CD8-positive, alpha-beta memory T cell (primary cell): Measurements from ENCODE around the gene PSME4. TPM values are rescaled to one million over a fixed set of nuclear protein-coding genes. Genes with fewer than 3 reads are reported as not detected.
A peak's percentile ranks its signal among the peaks of the same experiment; 100 is the strongest.

Source experiments
- CTCF ChIA-PET: fragments of 350-600 bp; sonication (Branson Sonifier 250); formaldehyde crosslinking; loops from one replicate; lab custom pipeline; 2021; ENCODE audit warnings: antibody characterized with exemption; lab: Charles Lee
- POLR2A ChIA-PET: fragments of 350-600 bp; sonication (Branson Sonifier 250); formaldehyde crosslinking; loops from one replicate; lab custom pipeline; 2021; ENCODE audit warnings: antibody characterized with exemption; lab: Charles Lee
- DNase-seq, 5 donors: peaks; one replicate each; pipeline versions ENCODE4 v3.0.0 to v3.0.0-alpha.2; 2020 to 2022; ENCODE audit warnings: mixed read lengths in 1 of 5
- H3K27ac ChIP-seq: one replicate; pipeline ENCODE4 v1.7.0; 2013; ENCODE audit warnings: low read depth, mild to moderate bottlenecking, low read length, moderate library complexity
- H3K27me3 ChIP-seq: 2 replicates; pipeline ENCODE4 v1.7.0; 2013; ENCODE audit warnings: low read length, mild to moderate bottlenecking; ENCODE audit not compliant: insufficient read depth, poor library complexity, severe bottlenecking
- H3K36me3 ChIP-seq: 2 replicates; pipeline ENCODE4 v1.7.0; 2013; ENCODE audit warnings: mild to moderate bottlenecking, low read length, moderate library complexity; ENCODE audit not compliant: insufficient read depth
- H3K4me1 ChIP-seq: 2 replicates; pipeline ENCODE4 v1.7.0; 2013; ENCODE audit warnings: mild to moderate bottlenecking, low read length, moderate library complexity; ENCODE audit not compliant: insufficient read depth
- H3K4me3 ChIP-seq: 2 replicates; pipeline ENCODE4 v1.7.0; 2013; ENCODE audit warnings: mild to moderate bottlenecking, low read length
- H3K9me3 ChIP-seq: 2 replicates; pipeline ENCODE4 v1.7.0; 2013; ENCODE audit warnings: mild to moderate bottlenecking, low read length
- H3K27ac Mint-ChIP-seq, 8 donors: one replicate each; pipeline ENCODE4 v1.8.0; 2020 to 2021; ENCODE audit warnings: mixed read lengths in 8 of 8, mild to moderate bottlenecking in 6 of 8, inconsistent platforms in 3 of 8, moderate library complexity in 3 of 8
- H3K27me3 Mint-ChIP-seq, 2 donors: one replicate each; pipeline ENCODE4 v1.8.0; 2020 to 2021; ENCODE audit warnings: mixed read lengths in 2 of 2, mild to moderate bottlenecking in 1 of 2, moderate library complexity in 1 of 2
- H3K36me3 Mint-ChIP-seq, 3 donors: one replicate each; pipeline ENCODE4 v1.8.0; 2020 to 2021; ENCODE audit warnings: mixed read lengths in 3 of 3, inconsistent platforms in 1 of 3, mild to moderate bottlenecking in 1 of 3
- H3K4me1 Mint-ChIP-seq, 3 donors: one replicate each; pipeline ENCODE4 v1.8.0; 2020 to 2021; ENCODE audit warnings: mixed read lengths in 3 of 3, inconsistent platforms in 1 of 3, mild to moderate bottlenecking in 1 of 3
- H3K4me3 Mint-ChIP-seq, 7 donors: one replicate each; pipeline ENCODE4 v1.8.0; 2020 to 2021; ENCODE audit warnings: mixed read lengths in 7 of 7, mild to moderate bottlenecking in 6 of 7, moderate library complexity in 4 of 7, inconsistent platforms in 2 of 7
- H3K9me3 Mint-ChIP-seq, 5 donors: one replicate each; pipeline ENCODE4 v1.8.0; 2020 to 2022; ENCODE audit warnings: mixed read lengths in 5 of 5, mild to moderate bottlenecking in 3 of 5, moderate library complexity in 2 of 5, inconsistent platforms in 1 of 5
- polyA plus RNA-seq: library from polyadenylated mRNA; unstranded; fragments of 300-500 nt; fragmentation: Illumina TruSeq; gene quantifications from one replicate; pipeline ENCODE4 v1.2.3, GENCODE V29; 2021
- total RNA-seq, 2 experiments: library from RNA; stranded (reverse); gene quantifications; one replicate each; pipeline ENCODE4 v1.2.3, GENCODE V29; 2021

Gene PSME4
- total RNA-seq (10 to 100 TPM; 48.0 to 49.9 TPM), polyA plus RNA-seq (6.2 TPM)

DNA sequence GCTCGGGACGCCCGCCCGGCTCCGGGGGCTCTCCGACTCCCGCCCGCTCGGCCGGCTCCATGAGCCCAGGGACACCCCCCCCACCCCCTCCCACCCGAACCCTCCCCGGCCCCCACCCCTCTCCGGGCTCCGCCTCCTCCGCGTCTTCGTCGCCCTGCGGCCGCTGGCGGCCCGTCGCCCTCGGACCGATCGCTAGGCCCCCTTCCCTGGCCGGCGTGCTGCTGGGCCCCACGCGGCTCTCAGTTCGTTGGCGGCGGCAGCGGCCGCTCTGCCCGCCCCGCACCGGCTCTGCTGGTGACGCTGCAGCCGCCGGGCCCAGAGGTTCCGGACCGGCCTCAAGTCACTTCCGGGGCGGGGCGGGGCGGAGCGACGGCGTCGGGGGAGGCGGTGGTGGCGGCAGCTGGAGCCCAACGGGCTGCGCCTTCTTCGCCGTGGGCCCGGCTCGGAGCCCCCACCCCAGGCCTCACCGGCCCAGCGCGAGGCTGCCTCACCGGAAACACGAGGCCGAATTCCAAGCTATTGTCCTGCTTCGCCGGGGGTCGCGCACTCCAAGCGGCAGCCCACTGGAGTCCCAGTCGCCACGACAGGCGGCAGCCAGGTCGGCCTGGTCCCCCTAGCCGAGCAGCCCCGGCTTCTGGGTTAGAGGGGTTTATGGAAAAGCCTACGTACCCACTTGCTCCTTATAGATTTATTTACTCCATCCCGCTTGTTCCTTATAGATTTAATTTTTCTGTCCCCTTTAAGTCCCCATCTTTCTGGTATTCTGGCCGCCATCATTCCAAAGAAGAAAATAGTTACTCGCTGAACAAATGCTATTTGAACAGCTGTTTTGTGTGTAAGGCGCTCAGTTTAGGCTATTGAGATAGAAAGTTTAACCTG lies at the start of gene PSME4:
PSME4 (minus strand) TSS at position 270 of the 879 bp plus-strand sequence; CDS start at position 61, 209 bp downstream.
- POLR2A ChIA-PET = interaction anchor here (0.6 to 3.8 kb wide), 5 partner anchors 20 to 145 kb away, joined by 3 to 23 read pairs (median 3); partner anchors contain the start of gene ACYP2
- H3K36me3 ChIP-seq = no peaks in the 10 kb centered on the region
- peak within 1 kb of the TSS; percentile 94 to 99 (median 96) for H3K27ac Mint-ChIP-seq

GRCh38 chr2:54015798-54016699 lies 45.3 kb upstream of the PSME4 start:
- Histone ChIP-seq H3K27me3 (no peaks in the 10 kb centered on the region), H3K27ac (no peak overlapping the region), H3K4me3 (no peak overlapping the region), H3K36me3 (no peaks in the 10 kb centered on the region), H3K9me3 (peaks cover 4% of the 10 kb centered on the region), H3K4me1 (peaks cover 22% of the 10 kb centered on the region)
- ChIA-PET POLR2A (no interaction called here), CTCF (no interaction called here)
- peaks cover 26 to 36% (median 27%) of the 10 kb centered on the region in 3 donors for H3K4me1 Mint-ChIP-seq
- H3K27ac Mint-ChIP-seq = peak overlapping the region in 6 of 8 donors; percentile 7 to 77 (median 62)
- H3K9me3 Mint-ChIP-seq = peaks cover 5 to 7% (median 5%) of the 10 kb centered on the region in 5 donors
- DNase-seq = no peak
- peaks cover 9 to 13% (median 12%) of the 10 kb centered on the region in 3 donors for H3K36me3 Mint-ChIP-seq
- peaks cover 0 to 1% of the 10 kb centered on the region in 2 donors for H3K27me3 Mint-ChIP-seq
- H3K4me3 Mint-ChIP-seq = no peak overlapping the region

More for the DNA sequence above, at the start of gene PSME4:
- peaks cover 3 to 45% (median 13%) of the 10 kb centered on the region in 3 donors for H3K36me3 Mint-ChIP-seq
- peak within 1 kb of the TSS; percentile 89 to 97 (median 94) for H3K4me3 Mint-ChIP-seq
- no peaks in the 10 kb centered on the region for H3K9me3 Mint-ChIP-seq
- Histone ChIP-seq H3K4me3 (peak within 1 kb of the TSS; percentile 87), H3K27ac (peak within 1 kb of the TSS; percentile 92), H3K9me3 (no peaks in the 10 kb centered on the region), H3K27me3 (no peaks in the 10 kb centered on the region), H3K4me1 (peaks cover 38% of the 10 kb centered on the region)
- no peaks in the 10 kb centered on the region for H3K27me3 Mint-ChIP-seq
- H3K4me1 Mint-ChIP-seq = peaks cover 53 to 63% (median 56%) of the 10 kb centered on the region in 3 donors
- peak; percentile 88 to 95 (median 92) for DNase-seq
- CTCF ChIA-PET = interaction anchor here (1.1 to 3.6 kb wide), 2 partner anchors 29 to 42 kb away, joined by 3 to 9 read pairs; no protein-coding TSS in a partner anchor

DNA sequence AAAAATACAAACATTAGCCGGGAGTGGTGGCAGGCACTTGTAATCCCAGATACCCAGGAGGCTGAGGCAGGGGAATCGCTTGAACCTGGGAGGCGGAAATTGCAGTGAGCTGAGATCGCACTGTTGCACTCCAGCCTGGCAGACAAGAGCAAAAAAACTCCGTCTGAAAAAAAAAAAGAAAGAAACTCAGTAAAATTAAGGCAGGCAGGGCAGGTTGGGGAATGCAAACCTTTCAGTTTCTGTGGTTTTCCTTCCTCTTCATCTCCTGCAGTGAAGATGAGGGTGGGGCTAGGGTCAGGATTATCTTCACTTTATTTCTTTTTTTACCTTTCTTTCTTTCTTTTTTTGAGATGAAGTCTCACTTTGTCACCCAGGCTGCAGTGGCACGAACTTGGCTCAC lies 43.2 kb upstream of the PSME4 start:
- Mint-ChIP-seq H3K9me3 (no peaks in the 10 kb centered on the region), H3K4me1 (peaks cover 25 to 39% (median 32%) of the 10 kb centered on the region in 3 donors), H3K4me3 (peak overlapping the region; percentile 19 to 82 (median 69)), H3K27me3 (no peaks in the 10 kb centered on the region), H3K27ac (peak overlapping the region; percentile 80 to 96 (median 92)), H3K36me3 (peaks cover 4 to 8% (median 4%) of the 10 kb centered on the region in 3 donors)
- H3K9me3 ChIP-seq = no peaks in the 10 kb centered on the region
- H3K4me1 ChIP-seq = peaks cover 22% of the 10 kb centered on the region
- no peak overlapping the region for H3K27ac ChIP-seq
- H3K4me3 ChIP-seq = peak overlapping the region; percentile 28
- CTCF ChIA-PET = interaction anchor here (0.7 kb wide), 1 partner anchor 9 kb away, joined by 3 read pairs; no protein-coding TSS in a partner anchor
- H3K36me3 ChIP-seq = no peaks in the 10 kb centered on the region
- no peaks in the 10 kb centered on the region for H3K27me3 ChIP-seq
- peak in 2 of 5 donors; percentile 15 to 56 for DNase-seq
- POLR2A ChIA-PET = interaction anchor here (0.7 kb wide), 1 partner anchor 88 kb away, joined by 3 read pairs; no protein-coding TSS in a partner anchor

DNA sequence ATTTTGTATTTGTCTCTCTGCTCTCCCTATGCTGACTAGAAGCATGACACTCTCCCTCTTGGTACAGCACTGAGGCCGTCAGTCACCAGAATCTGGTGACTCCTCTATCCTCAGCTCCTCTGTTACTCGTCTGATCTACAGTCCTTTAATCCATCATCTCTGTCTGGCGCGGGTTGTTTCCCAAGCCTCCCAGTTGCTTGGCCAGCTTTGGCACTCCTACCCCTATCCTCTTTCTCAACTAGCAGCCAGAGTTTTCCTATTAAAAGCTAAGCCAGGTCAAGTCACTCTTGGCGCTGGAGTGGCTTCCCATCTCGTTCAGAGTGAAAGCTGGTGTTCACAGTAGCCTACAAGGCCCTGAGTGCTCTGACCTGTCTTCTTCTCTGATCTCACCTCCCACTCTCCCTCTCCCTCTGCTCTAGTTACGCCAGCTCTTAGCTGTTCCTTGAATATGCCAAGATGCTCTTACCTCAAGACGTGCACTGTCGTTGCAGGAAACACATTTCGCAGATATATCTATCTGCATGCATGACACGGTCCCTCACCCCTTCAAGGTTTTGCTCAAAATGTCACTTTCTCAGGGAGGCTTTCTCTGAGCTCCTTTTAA lies 41.8 kb upstream of the PSME4 start:
- H3K36me3 Mint-ChIP-seq = peaks cover 2 to 5% (median 3%) of the 10 kb centered on the region in 3 donors
- no peaks in the 10 kb centered on the region for H3K9me3 ChIP-seq
- no peaks in the 10 kb centered on the region for H3K36me3 ChIP-seq
- H3K4me1 Mint-ChIP-seq = peaks cover 26 to 39% (median 37%) of the 10 kb centered on the region in 3 donors
- no peak overlapping the region for H3K27ac ChIP-seq
- DNase-seq = no peak
- CTCF ChIA-PET = interaction anchor here (1.5 kb wide), 1 partner anchor 42 kb away, joined by 3 read pairs; no protein-coding TSS in a partner anchor
- peaks cover 22% of the 10 kb centered on the region for H3K4me1 ChIP-seq
- POLR2A ChIA-PET = interaction anchor here (0.5 kb wide), 1 partner anchor 19 kb away, joined by 6 read pairs; no protein-coding TSS in a partner anchor
- H3K27ac Mint-ChIP-seq = peak overlapping the region in 5 of 8 donors; percentile 23 to 80 (median 32)
- no peaks in the 10 kb centered on the region for H3K9me3 Mint-ChIP-seq
- no peak overlapping the region for H3K4me3 ChIP-seq
- no peaks in the 10 kb centered on the region for H3K27me3 Mint-ChIP-seq
- no peaks in the 10 kb centered on the region for H3K27me3 ChIP-seq
- H3K4me3 Mint-ChIP-seq = peak overlapping the region in 1 of 7 donors; percentile 8

DNA sequence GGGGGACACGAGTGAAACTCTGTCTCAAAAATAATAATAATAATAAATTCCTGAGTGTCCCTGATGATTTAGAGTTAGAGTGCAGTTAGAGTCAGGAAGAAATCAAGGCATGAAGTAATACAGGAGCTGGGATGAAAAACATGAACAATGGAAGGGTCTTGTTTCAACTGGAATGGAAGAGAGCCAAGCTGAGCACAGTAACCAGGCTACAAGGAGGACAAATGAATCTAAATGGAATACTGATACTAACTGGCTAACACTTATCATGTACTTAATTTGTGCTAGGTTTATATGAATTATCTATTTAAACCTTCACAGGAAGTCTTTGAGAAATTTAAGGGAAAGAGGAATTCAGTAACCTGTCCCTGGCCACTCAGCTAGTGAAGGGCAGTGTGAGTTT lies 38.8 kb upstream of the PSME4 start:
- Histone ChIP-seq H3K4me3 (no peak overlapping the region), H3K27me3 (no peaks in the 10 kb centered on the region), H3K27ac (no peak overlapping the region), H3K4me1 (peaks cover 22% of the 10 kb centered on the region), H3K9me3 (no peaks in the 10 kb centered on the region), H3K36me3 (no peaks in the 10 kb centered on the region)
- peak overlapping the region in 2 of 8 donors; percentile 25 to 47 for H3K27ac Mint-ChIP-seq
- H3K27me3 Mint-ChIP-seq = no peaks in the 10 kb centered on the region
- H3K4me1 Mint-ChIP-seq = peaks cover 20 to 28% (median 26%) of the 10 kb centered on the region in 3 donors
- DNase-seq = no peak
- H3K9me3 Mint-ChIP-seq = no peaks in the 10 kb centered on the region
- CTCF ChIA-PET = interaction anchor here (1.3 kb wide), 1 partner anchor 13 kb away, joined by 3 read pairs; no protein-coding TSS in a partner anchor
- POLR2A ChIA-PET = no interaction called here
- H3K36me3 Mint-ChIP-seq = peaks cover 0 to 5% (median 0%) of the 10 kb centered on the region in 3 donors
- no peak overlapping the region for H3K4me3 Mint-ChIP-seq

DNA sequence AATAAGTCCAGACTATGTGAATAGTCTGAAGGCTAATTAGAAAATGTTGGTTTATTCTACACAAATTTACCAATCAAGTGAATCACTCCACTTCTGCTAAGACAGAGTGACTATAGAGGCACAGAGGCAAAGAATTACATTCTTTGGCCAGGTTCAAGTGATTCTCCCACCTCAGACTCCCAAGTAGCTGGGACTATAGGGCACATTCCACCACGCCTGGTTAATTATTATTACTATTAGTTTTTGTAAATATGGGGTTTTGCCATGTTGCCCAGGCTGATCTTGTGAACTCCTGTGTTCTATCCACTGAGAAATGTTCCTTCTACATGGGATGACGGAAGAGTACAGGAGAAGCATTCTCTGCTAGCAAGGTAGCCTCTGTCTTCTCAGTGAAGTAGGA lies 37.6 kb upstream of the PSME4 start:
- POLR2A ChIA-PET = no interaction called here
- no peak overlapping the region for H3K27ac ChIP-seq
- CTCF ChIA-PET = no interaction called here
- Mint-ChIP-seq H3K9me3 (no peaks in the 10 kb centered on the region), H3K4me1 (peaks cover 9 to 20% (median 15%) of the 10 kb centered on the region in 3 donors), H3K36me3 (peaks cover 0 to 3% (median 3%) of the 10 kb centered on the region in 3 donors), H3K27ac (no peak overlapping the region), H3K27me3 (no peaks in the 10 kb centered on the region), H3K4me3 (no peak overlapping the region)
- H3K9me3 ChIP-seq = no peaks in the 10 kb centered on the region
- no peak for DNase-seq
- H3K4me3 ChIP-seq = no peak overlapping the region
- no peaks in the 10 kb centered on the region for H3K36me3 ChIP-seq
- no peaks in the 10 kb centered on the region for H3K27me3 ChIP-seq
- H3K4me1 ChIP-seq = peaks cover 12% of the 10 kb centered on the region

- no peaks in the 10 kb centered on the region for H3K9me3 ChIP-seq
- H3K4me3 Mint-ChIP-seq = no peak overlapping the region
- peaks cover 23% of the 10 kb centered on the region for H3K4me1 ChIP-seq
- DNase-seq = no peak
- no peaks in the 10 kb centered on the region for H3K36me3 ChIP-seq
- H3K9me3 Mint-ChIP-seq = no peaks in the 10 kb centered on the region
- peaks cover 0 to 3% (median 1%) of the 10 kb centered on the region in 3 donors for H3K36me3 Mint-ChIP-seq
- ChIA-PET CTCF (interaction anchor here (2.4 to 2.5 kb wide), 2 partner anchors 11 to 31 kb away, joined by 6 to 9 read pairs; partner anchors contain the start of gene PSME4), POLR2A (interaction anchor here (0.6 kb wide), 1 partner anchor 335 kb away, joined by 3 read pairs; no protein-coding TSS in a partner anchor)
- no peaks in the 10 kb centered on the region for H3K27me3 ChIP-seq
- H3K4me1 Mint-ChIP-seq = peaks cover 0 to 12% (median 5%) of the 10 kb centered on the region in 3 donors
- H3K27ac Mint-ChIP-seq = no peak overlapping the region
- no peak overlapping the region for H3K4me3 ChIP-seq
- no peak overlapping the region for H3K27ac ChIP-seq
- no peaks in the 10 kb centered on the region for H3K27me3 Mint-ChIP-seq
These were observed 29.7 kb upstream of the PSME4 start for GRCh38 chr2:54000524-54000923.
